ENCODE results near the gene TMLHE. TPM values are rescaled to one million over a fixed set of nuclear protein-coding genes. Genes with fewer than 3 reads are reported as not detected.
"Not testable (repeated sequence)": the region's sequence is repeated elsewhere in the genome, so short reads cannot be mapped to it uniquely, and the experiment has no call there.

The TMLHE gene
- total RNA-seq, 1 experiment from 2014 or later: 36.4 TPM

DNA sequence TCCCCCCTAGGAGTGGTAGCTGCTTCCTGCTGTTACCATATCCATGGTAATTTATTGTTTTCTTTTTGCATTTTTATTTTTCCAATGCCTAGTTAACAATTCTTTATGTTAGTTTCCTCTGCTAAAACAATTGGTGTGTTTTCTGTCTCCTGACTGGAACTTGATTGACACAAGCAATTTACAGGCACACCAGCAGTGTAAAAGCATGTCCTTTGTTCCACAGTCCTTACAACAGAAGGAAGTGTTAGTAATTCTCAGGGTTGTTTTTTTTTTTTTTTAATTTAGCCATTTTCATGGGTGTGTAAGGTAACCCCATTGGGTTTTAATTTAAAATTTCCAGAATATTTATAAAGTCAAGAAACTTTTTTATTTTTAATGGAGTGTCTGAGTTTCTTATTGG, 25.0 kb upstream of the TMLHE start:
- DNase-seq (ENCODE audit: low read depth, low spot score): no peak
- TF ChIP-seq, protein P1, sequence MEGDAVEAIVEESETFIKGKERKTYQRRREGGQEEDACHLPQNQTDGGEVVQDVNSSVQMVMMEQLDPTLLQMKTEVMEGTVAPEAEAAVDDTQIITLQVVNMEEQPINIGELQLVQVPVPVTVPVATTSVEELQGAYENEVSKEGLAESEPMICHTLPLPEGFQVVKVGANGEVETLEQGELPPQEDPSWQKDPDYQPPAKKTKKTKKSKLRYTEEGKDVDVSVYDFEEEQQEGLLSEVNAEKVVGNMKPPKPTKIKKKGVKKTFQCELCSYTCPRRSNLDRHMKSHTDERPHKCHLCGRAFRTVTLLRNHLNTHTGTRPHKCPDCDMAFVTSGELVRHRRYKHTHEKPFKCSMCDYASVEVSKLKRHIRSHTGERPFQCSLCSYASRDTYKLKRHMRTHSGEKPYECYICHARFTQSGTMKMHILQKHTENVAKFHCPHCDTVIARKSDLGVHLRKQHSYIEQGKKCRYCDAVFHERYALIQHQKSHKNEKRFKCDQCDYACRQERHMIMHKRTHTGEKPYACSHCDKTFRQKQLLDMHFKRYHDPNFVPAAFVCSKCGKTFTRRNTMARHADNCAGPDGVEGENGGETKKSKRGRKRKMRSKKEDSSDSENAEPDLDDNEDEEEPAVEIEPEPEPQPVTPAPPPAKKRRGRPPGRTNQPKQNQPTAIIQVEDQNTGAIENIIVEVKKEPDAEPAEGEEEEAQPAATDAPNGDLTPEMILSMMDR (IDR thresholded peaks at IDR 0.05): no peak
- TF ChIP-seq, protein P2, sequence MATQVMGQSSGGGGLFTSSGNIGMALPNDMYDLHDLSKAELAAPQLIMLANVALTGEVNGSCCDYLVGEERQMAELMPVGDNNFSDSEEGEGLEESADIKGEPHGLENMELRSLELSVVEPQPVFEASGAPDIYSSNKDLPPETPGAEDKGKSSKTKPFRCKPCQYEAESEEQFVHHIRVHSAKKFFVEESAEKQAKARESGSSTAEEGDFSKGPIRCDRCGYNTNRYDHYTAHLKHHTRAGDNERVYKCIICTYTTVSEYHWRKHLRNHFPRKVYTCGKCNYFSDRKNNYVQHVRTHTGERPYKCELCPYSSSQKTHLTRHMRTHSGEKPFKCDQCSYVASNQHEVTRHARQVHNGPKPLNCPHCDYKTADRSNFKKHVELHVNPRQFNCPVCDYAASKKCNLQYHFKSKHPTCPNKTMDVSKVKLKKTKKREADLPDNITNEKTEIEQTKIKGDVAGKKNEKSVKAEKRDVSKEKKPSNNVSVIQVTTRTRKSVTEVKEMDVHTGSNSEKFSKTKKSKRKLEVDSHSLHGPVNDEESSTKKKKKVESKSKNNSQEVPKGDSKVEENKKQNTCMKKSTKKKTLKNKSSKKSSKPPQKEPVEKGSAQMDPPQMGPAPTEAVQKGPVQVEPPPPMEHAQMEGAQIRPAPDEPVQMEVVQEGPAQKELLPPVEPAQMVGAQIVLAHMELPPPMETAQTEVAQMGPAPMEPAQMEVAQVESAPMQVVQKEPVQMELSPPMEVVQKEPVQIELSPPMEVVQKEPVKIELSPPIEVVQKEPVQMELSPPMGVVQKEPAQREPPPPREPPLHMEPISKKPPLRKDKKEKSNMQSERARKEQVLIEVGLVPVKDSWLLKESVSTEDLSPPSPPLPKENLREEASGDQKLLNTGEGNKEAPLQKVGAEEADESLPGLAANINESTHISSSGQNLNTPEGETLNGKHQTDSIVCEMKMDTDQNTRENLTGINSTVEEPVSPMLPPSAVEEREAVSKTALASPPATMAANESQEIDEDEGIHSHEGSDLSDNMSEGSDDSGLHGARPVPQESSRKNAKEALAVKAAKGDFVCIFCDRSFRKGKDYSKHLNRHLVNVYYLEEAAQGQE (IDR thresholded peaks at IDR 0.05; ENCODE audit: insufficient read depth in 1 of 2, low read depth in 2 of 2, low read length in 1 of 2): no peak
- TF ChIP-seq TCF7L2 (IDR thresholded peaks at IDR 0.05; ENCODE audit: low read depth, low read length) (no peak), SIN3A (IDR thresholded peaks at IDR 0.05; ENCODE audit: borderline replicate concordance, insufficient read depth, low read depth, low read length) (no peak), POLR2AphosphoS5 (IDR thresholded peaks at IDR 0.05; ENCODE audit: low read depth, low read length) (no peak)
- ATAC-seq: no peak
- H3K9me3 ChIP-seq (ENCODE audit: control insufficient read depth, insufficient read depth, low read depth, low read length): no peaks in the 10 kb centered on the region
- no TSS peak for BruUV-seq (replicated peaks)
- intact Hi-C loops (cut with micrococcal nuclease; ENCODE audit: unreplicated experiment): no loop called here
- no peak overlapping the region for H3K27ac ChIP-seq (ENCODE audit: low read length)
- no peaks in the 10 kb centered on the region for H3K4me1 ChIP-seq (ENCODE audit: control insufficient read depth, insufficient read depth, low read length)
- H3K27me3 ChIP-seq (ENCODE audit: control insufficient read depth, insufficient read depth, low read length): no peaks in the 10 kb centered on the region
- POLR2A ChIA-PET: no interaction called here
- CTCF ChIA-PET: no interaction called here
- in situ Hi-C loops (cut with HindIII; ENCODE audit: low pct_unique_long_range_greater_than_20kb, low sequenced_read_pairs): no loop called here
- H3K4me3 ChIP-seq (ENCODE audit: low read depth in 2 of 2, low read length in 2 of 2): no peak overlapping the region
- H3K36me3 ChIP-seq (ENCODE audit: control insufficient read depth, insufficient read depth, low read length): no peaks in the 10 kb centered on the region

DNA sequence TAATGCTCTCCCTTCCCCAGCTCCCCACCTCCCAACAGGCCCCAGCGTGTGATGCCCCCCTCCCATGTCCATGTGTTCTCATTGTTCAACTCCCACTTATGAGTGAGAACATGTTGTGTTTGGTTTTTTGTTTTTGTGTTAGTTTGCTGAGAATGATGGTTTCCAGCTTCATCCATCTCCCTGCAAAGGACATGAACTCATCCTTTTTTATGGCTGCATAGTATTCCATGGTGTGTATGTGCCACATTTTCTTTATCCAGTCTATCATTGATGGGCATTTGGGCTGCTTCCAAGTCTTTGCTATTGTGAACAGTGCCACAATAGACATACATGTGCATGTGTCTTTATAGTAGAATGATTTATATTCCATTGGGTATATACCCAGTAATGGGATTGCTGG, 22.3 kb upstream of the TMLHE start:
- DNase-seq (ENCODE audit: low read depth, low spot score); H3K4me1 ChIP-seq (ENCODE audit: control insufficient read depth, insufficient read depth, low read length); POLR2A ChIA-PET; H3K27me3 ChIP-seq (ENCODE audit: control insufficient read depth, insufficient read depth, low read length); BruUV-seq (replicated peaks); H3K4me3 ChIP-seq (ENCODE audit: low read depth in 2 of 2, low read length in 2 of 2); CTCF ChIA-PET; H3K36me3 ChIP-seq (ENCODE audit: control insufficient read depth, insufficient read depth, low read length); ATAC-seq; H3K27ac ChIP-seq (ENCODE audit: low read length); in situ Hi-C loops (cut with HindIII; ENCODE audit: low pct_unique_long_range_greater_than_20kb, low sequenced_read_pairs); H3K9me3 ChIP-seq (ENCODE audit: control insufficient read depth, insufficient read depth, low read depth, low read length); intact Hi-C loops (cut with micrococcal nuclease; ENCODE audit: unreplicated experiment): not testable (repeated sequence)

DNA sequence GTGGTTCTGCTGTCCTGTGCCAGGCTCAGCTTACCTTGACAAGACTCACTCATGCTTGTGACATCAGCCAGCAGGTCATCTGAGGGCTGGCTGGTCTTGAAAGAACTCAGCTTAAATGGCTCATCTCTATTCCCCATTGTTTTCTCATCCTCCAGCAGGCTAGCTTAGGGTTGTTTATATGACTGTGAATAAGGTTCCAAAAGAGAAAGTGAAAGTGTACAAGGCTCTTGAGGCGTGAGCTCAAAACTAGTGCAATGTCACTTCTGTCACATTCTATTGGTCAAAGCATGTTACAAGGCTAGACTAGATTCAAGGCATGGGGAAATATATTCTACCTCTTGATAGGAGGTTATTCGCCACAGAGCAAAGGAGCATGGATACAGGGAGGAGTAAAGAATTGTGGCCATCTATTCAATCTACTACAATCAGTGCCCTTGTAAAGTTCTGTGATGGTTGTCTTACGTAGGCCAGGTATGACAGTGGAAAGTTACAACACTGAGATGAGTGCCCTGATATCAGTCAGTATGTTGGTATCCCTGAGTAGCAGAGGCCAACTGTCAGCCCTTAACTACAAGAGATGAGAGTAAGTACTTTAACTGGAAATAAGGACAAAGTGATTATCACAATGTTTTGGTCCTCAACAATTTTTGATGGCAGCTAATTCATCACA, 19.8 kb upstream of the TMLHE start:
- Histone ChIP-seq H3K4me3 (ENCODE audit: low read depth in 2 of 2, low read length in 2 of 2) (no peak overlapping the region), H3K27me3 (ENCODE audit: control insufficient read depth, insufficient read depth, low read length) (no peaks in the 10 kb centered on the region), H3K4me1 (ENCODE audit: control insufficient read depth, insufficient read depth, low read length) (no peaks in the 10 kb centered on the region), H3K27ac (ENCODE audit: low read length) (peak overlapping the region; percentile 6; the same call in 1 of the 2 replicates), H3K9me3 (ENCODE audit: control insufficient read depth, insufficient read depth, low read depth, low read length) (no peaks in the 10 kb centered on the region), H3K36me3 (ENCODE audit: control insufficient read depth, insufficient read depth, low read length) (no peaks in the 10 kb centered on the region)
- DNase-seq (ENCODE audit: low read depth, low spot score) (no peak), ATAC-seq (peak; percentile 74)
- in situ Hi-C loops (cut with HindIII; ENCODE audit: low pct_unique_long_range_greater_than_20kb, low sequenced_read_pairs) (no loop called here), intact Hi-C loops (cut with micrococcal nuclease; ENCODE audit: unreplicated experiment) (no loop called here)
- no peak for TF ChIP-seq POLR2AphosphoS5 (IDR thresholded peaks at IDR 0.05; ENCODE audit: low read depth, low read length)
- no peak for TF ChIP-seq SIN3A (IDR thresholded peaks at IDR 0.05; ENCODE audit: borderline replicate concordance, insufficient read depth, low read depth, low read length)
- TF ChIP-seq, protein P1 (IDR thresholded peaks at IDR 0.05): no peak
- no peak for TF ChIP-seq TCF7L2 (IDR thresholded peaks at IDR 0.05; ENCODE audit: low read depth, low read length)
- TF ChIP-seq, protein P2 (IDR thresholded peaks at IDR 0.05; ENCODE audit: insufficient read depth in 1 of 2, low read depth in 2 of 2, low read length in 1 of 2): no peak
- BruUV-seq (replicated peaks): no TSS peak
- ChIA-PET CTCF (no interaction called here), POLR2A (no interaction called here)

Measured in Panc1 (cell line).